Chondrocyte (in vitro differentiated cells): ENCODE results near the gene SDHAF3. TPM values are rescaled to one million over a fixed set of nuclear protein-coding genes. Genes with fewer than 3 reads are reported as not detected.

Experiments
- DNase-seq: peaks from one replicate; pipeline ENCODE4 v3.0.0; 2021; ENCODE audit warnings: mixed read lengths, low spot score
- H3K27ac Mint-ChIP-seq: one replicate; pipeline ENCODE4 v1.8.0; 2021; ENCODE audit warnings: mild to moderate bottlenecking, moderate library complexity, mixed read lengths; ENCODE audit not compliant: unreplicated experiment
- H3K27me3 Mint-ChIP-seq: 2 replicates; pipeline ENCODE4 v1.8.0; 2021; ENCODE audit warnings: low read depth, mixed read lengths
- H3K36me3 Mint-ChIP-seq: 2 replicates; pipeline ENCODE4 v1.8.0; 2021; ENCODE audit warnings: low read depth, mixed read lengths
- H3K4me1 Mint-ChIP-seq: 2 replicates; pipeline ENCODE4 v1.8.0; 2021; ENCODE audit warnings: low read depth, mild to moderate bottlenecking, mixed read lengths
- H3K4me3 Mint-ChIP-seq: one replicate; pipeline ENCODE4 v1.8.0; 2021; ENCODE audit warnings: mild to moderate bottlenecking, moderate library complexity, mixed read lengths; ENCODE audit not compliant: unreplicated experiment
- H3K9me3 Mint-ChIP-seq: 2 replicates; pipeline ENCODE4 v1.8.0; 2021; ENCODE audit warnings: low read depth, mixed read lengths
- total RNA-seq: library from RNA; stranded (reverse); gene quantifications from 3 replicates; pipeline ENCODE4 v1.2.1, GENCODE V29; 2021
- TF ChIP-seq, protein P1 (sequence below): fragments of 200-600 bp; sonication (generic); IDR thresholded peaks from 2 replicates; pipeline ENCODE4 v1.5.0; 2021; ENCODE audit warnings: antibody characterized with exemption, mild to moderate bottlenecking, moderate library complexity

SDHAF3 gene
- total RNA-seq, 1 donor from 2014 or later: 8.0 TPM

GRCh38 chr7:97081521-97082300, 35.8 kb upstream of the SDHAF3 start:
- Mint-ChIP-seq H3K36me3 (no peaks in the 10 kb centered on the region), H3K9me3 (no peaks in the 10 kb centered on the region), H3K4me3 (no peak overlapping the region), H3K27ac (no peak overlapping the region), H3K4me1 (no peaks in the 10 kb centered on the region), H3K27me3 (peaks cover 19% of the 10 kb centered on the region)
- TF ChIP-seq, protein P1, sequence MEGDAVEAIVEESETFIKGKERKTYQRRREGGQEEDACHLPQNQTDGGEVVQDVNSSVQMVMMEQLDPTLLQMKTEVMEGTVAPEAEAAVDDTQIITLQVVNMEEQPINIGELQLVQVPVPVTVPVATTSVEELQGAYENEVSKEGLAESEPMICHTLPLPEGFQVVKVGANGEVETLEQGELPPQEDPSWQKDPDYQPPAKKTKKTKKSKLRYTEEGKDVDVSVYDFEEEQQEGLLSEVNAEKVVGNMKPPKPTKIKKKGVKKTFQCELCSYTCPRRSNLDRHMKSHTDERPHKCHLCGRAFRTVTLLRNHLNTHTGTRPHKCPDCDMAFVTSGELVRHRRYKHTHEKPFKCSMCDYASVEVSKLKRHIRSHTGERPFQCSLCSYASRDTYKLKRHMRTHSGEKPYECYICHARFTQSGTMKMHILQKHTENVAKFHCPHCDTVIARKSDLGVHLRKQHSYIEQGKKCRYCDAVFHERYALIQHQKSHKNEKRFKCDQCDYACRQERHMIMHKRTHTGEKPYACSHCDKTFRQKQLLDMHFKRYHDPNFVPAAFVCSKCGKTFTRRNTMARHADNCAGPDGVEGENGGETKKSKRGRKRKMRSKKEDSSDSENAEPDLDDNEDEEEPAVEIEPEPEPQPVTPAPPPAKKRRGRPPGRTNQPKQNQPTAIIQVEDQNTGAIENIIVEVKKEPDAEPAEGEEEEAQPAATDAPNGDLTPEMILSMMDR: no peak
- DNase-seq: no peak

- no peaks in the 10 kb centered on the region for H3K4me1 Mint-ChIP-seq
- no peaks in the 10 kb centered on the region for H3K9me3 Mint-ChIP-seq
- no peak overlapping the region for H3K27ac Mint-ChIP-seq
- no peak overlapping the region for H3K4me3 Mint-ChIP-seq
- H3K36me3 Mint-ChIP-seq: no peaks in the 10 kb centered on the region
- H3K27me3 Mint-ChIP-seq: peaks cover 44% of the 10 kb centered on the region
- TF ChIP-seq, protein P1: no peak
- DNase-seq: no peak
Observed at GRCh38 chr7:97088364-97088763, 29.1 kb upstream of the SDHAF3 start.

- Mint-ChIP-seq H3K27ac (no peak overlapping the region), H3K27me3 (peaks cover 42% of the 10 kb centered on the region), H3K4me1 (no peaks in the 10 kb centered on the region), H3K36me3 (no peaks in the 10 kb centered on the region), H3K4me3 (no peak overlapping the region), H3K9me3 (no peaks in the 10 kb centered on the region)
- DNase-seq: no peak
- TF ChIP-seq, protein P1: no peak
Observed at GRCh38 chr7:97089771-97090170, 27.7 kb upstream of the SDHAF3 start.

GRCh38 chr7:97090761-97091353, 26.6 kb upstream of the SDHAF3 start:
- Mint-ChIP-seq H3K4me3 (no peak overlapping the region), H3K9me3 (no peaks in the 10 kb centered on the region), H3K27me3 (peaks cover 41% of the 10 kb centered on the region), H3K4me1 (no peaks in the 10 kb centered on the region), H3K27ac (no peak overlapping the region), H3K36me3 (no peaks in the 10 kb centered on the region)
- TF ChIP-seq, protein P1: no peak
- DNase-seq: no peak

DNA sequence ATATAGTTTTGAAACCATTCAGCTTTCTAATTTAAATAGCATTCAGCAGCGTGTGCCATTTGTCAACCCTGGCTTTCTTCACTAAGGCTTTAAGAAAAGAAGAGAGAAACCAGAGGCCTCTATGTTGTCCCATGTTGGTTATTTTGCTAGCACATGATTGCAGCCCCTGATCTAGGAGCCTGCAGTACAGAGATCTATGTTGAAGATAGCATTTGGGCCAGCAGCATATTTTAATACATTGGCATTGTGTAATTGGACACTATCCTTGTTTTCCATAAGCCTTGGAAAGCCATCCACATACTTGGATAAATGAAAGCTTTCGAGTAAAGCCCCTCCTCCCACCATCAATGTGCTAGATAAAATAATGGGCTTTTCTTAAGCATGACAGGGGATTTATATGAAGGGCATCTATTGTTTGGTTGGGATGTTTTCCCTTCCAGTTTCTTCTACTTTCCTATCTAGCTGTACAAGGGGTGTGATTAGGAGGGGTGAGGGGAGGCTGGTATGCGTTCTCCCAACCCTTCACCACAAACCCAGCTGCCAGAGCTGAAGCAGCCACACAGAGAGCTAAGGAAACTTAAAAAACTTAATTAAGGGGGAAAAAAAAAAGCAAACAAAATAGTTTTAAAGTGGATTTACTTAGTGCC, 23.1 kb upstream of the SDHAF3 start:
- Mint-ChIP-seq H3K4me1 (no peaks in the 10 kb centered on the region), H3K9me3 (no peaks in the 10 kb centered on the region), H3K36me3 (no peaks in the 10 kb centered on the region), H3K27ac (no peak overlapping the region), H3K4me3 (no peak overlapping the region), H3K27me3 (peaks cover 19% of the 10 kb centered on the region)
- TF ChIP-seq, protein P1: no peak
- DNase-seq: no peak
